ENCODE measurements around the gene XYLT1. TPM values are rescaled to one million over a fixed set of nuclear protein-coding genes. Genes with fewer than 3 reads are reported as not detected.
A peak's percentile ranks its signal among the peaks of the same experiment; 100 is the strongest.

Gene XYLT1
- total RNA-seq, 4 donors from 2014 or later, result 20.0 to 43.0 (median 27.4) TPM

- no peak for TF ChIP-seq CTCF (IDR thresholded peaks at IDR 0.05)
- DNase-seq (ENCODE audit: low spot score), result no peak
- ATAC-seq (ENCODE audit: low FRiP score), result no peak
Measured at GRCh38 chr16:17228048-17228707, 242.6 kb downstream of the XYLT1 start.

GRCh38 chr16:17227278-17227677 lies 243.5 kb downstream of the XYLT1 start:
- DNase-seq (ENCODE audit: low spot score) (no peak), ATAC-seq (ENCODE audit: low FRiP score) (no peak)
- no peak for TF ChIP-seq CTCF (IDR thresholded peaks at IDR 0.05)

GRCh38 chr16:17225541-17225940 lies 245.2 kb downstream of the XYLT1 start:
- TF ChIP-seq CTCF (IDR thresholded peaks at IDR 0.05), result no peak
- DNase-seq (ENCODE audit: low spot score), result no peak
- no peak for ATAC-seq (ENCODE audit: low FRiP score)

- ATAC-seq (ENCODE audit: low FRiP score), result peak; percentile 92
- no peak for DNase-seq (ENCODE audit: low spot score)
- TF ChIP-seq CTCF (IDR thresholded peaks at IDR 0.05), result no peak
Measured at GRCh38 chr16:17224879-17225281, 245.9 kb downstream of the XYLT1 start.

GRCh38 chr16:17224350-17224749 lies 246.4 kb downstream of the XYLT1 start:
- ATAC-seq (ENCODE audit: low FRiP score), result no peak
- DNase-seq (ENCODE audit: low spot score), result no peak
- no peak for TF ChIP-seq CTCF (IDR thresholded peaks at IDR 0.05)

- DNase-seq (ENCODE audit: low spot score), result no peak
- no peak for TF ChIP-seq CTCF (IDR thresholded peaks at IDR 0.05)
- no peak for ATAC-seq (ENCODE audit: low FRiP score)
Measured at GRCh38 chr16:17223576-17223975, 247.2 kb downstream of the XYLT1 start.

GRCh38 chr16:17222871-17223401 lies 247.8 kb downstream of the XYLT1 start:
- TF ChIP-seq CTCF (IDR thresholded peaks at IDR 0.05), result no peak
- no peak for ATAC-seq (ENCODE audit: low FRiP score)
- no peak for DNase-seq (ENCODE audit: low spot score)
